Sigmoid colon (tissue), 7 donors: ENCODE results near the gene TTLL4. TPM values are rescaled to one million over a fixed set of nuclear protein-coding genes. Genes with fewer than 3 reads are reported as not detected.

ENCODE experiments used
- DNase-seq: peaks from one replicate; pipeline ENCODE4 v3.0.0-alpha.2; 2019
- H3K27ac ChIP-seq, 4 donors: fragments of 200-600 bp; sonication (generic); one replicate each; pipeline ENCODE4 v1.5.1; 2016 to 2019; ENCODE audit warnings: mild to moderate bottlenecking in 1 of 4
- H3K27me3 ChIP-seq, 3 donors: fragments of 200-600 bp; sonication (generic); one replicate each; pipeline ENCODE4 v1.5.1; 2019; ENCODE audit warnings: mild to moderate bottlenecking in 1 of 3
- H3K36me3 ChIP-seq, 4 donors: fragments of 200-600 bp; sonication (generic); one replicate each; pipeline ENCODE4 v1.5.1; 2016 to 2019
- H3K4me1 ChIP-seq, 4 donors: fragments of 200-600 bp; sonication (generic); one replicate each; pipeline ENCODE4 v1.5.1; 2017 to 2019
- H3K4me3 ChIP-seq, 4 donors: fragments of 200-600 bp; sonication (generic); one replicate each; pipeline ENCODE4 v1.5.1; 2017 to 2019; ENCODE audit warnings: mild to moderate bottlenecking in 2 of 4, moderate library complexity in 1 of 4
- H3K9me3 ChIP-seq, 4 donors: fragments of 200-600 bp in 3 of 4; sonication (generic) in 3 of 4; one replicate each; pipeline versions ENCODE4 v1.5.1 to v1.6.1; 2013 to 2019
- CTCF ChIP-seq, 4 experiments: fragments of 450-650 bp in 3 of 4; fragments of 200-600 bp in 1 of 4; IDR thresholded peaks; one replicate each; pipeline ENCODE4 v1.5.1; 2016 to 2019; ENCODE audit warnings: antibody characterized with exemption in 4 of 4, mild to moderate bottlenecking in 3 of 4, moderate library complexity in 2 of 4
- EP300 ChIP-seq, 4 donors: sonication (generic); formaldehyde crosslinking; IDR thresholded peaks; one replicate each; pipeline ENCODE4 v1.6.1; 2017; ENCODE audit warnings: antibody characterized with exemption in 4 of 4
- POLR2A ChIP-seq, 2 donors: fragments of 450-650 bp; IDR thresholded peaks; one replicate each; pipeline ENCODE4 v1.6.1; 2016; ENCODE audit warnings: antibody characterized with exemption in 2 of 2, mild to moderate bottlenecking in 2 of 2, moderate library complexity in 2 of 2
- POLR2AphosphoS5 ChIP-seq, 4 donors: sonication (generic); formaldehyde crosslinking; IDR thresholded peaks; one replicate each; pipeline ENCODE4 v1.6.1; 2017; ENCODE audit warnings: antibody characterized with exemption in 4 of 4
- WGBS, 2 donors: extraction: QIAGEN DNeasy Blood & Tissue Kit; methylation state at CpG; one replicate each; pipeline ENCODE4 v1.1.7; 2013; 5-methylcytosine and 5-hydroxymethylcytosine counted together
- intact Hi-C: fragments of 100-400 bp; cut with DNase I; formaldehyde crosslinking; loops from one replicate; pipeline ENCODE4 v1.15.1; 2023
- polyA plus RNA-seq, 3 donors: library from polyadenylated mRNA; stranded (reverse); fragments of 200-250 nt; gene quantifications; one replicate each; pipeline ENCODE4 v1.2.3, GENCODE V29; 2013
- total RNA-seq, 4 donors: library from RNA; depleted of rRNA; stranded (reverse); fragments of >200 nt; gene quantifications; one replicate each; pipeline ENCODE4 v1.1.0, GENCODE V29; 2016
- donor health status: healthy with polysubstance abuse.
- donor health status: Bipolar disorder and iron deficiency.
- donor health status: healthy.

TTLL4 gene
- total and polyA plus RNA-seq, 7 donors = 6.0 to 16.0 (median 11.8) TPM

DNA sequence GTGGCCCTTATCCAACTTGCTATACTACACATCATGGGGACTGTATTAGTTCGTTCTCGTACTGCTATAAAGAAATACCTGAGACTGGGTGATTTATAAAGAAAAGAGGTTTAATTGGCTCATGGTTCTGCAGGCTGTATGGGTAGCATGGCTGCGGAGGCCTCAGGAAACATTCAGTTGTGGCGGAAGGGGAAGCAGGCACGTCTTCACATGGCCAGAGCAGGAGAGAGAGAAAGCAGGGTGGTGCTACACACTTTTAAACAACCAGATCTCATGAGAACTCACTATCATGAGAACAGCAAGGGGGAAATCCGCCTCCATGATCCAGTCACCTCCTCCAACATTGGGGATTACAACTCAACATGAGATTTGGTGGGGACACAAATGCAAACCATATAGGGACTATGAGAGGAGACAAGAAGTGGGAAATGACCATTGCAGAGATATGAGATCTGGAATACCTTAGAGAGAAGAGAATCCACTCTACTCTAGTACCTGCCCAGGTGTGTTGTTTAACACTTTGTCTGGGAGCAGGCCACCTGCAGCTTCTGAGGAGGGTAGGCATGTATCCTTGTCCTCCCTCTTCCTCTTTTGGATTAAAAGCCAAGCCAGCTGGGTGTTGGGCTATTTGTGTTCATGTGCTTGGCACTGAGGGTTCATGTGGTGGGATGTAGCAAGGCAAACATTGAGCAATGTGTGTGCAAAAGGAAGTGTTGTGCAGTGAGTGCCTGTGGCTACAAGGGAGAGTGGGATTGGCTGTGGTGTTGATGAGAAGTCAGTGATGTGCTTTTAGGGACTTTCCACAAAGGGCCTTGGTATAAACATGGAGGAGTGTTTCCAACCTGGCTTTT lies 22.8 kb downstream of the TTLL4 start:
- Histone ChIP-seq H3K4me1 (peaks cover 0 to 20% (median 14%) of the 10 kb centered on the region in 4 donors), H3K4me3 (no peak overlapping the region), H3K27ac (peak overlapping the region in 3 of 4 donors; percentile 24 to 67 (median 61)), H3K9me3 (no peaks in the 10 kb centered on the region), H3K27me3 (no peaks in the 10 kb centered on the region), H3K36me3 (peaks cover 0 to 9% (median 9%) of the 10 kb centered on the region in 4 donors)
- peak; percentile 73 for DNase-seq
- 81 to 93% methylated on average over 6 of the region's 6 CpGs for WGBS, 2 donors
- TF ChIP-seq EP300 (IDR thresholded peaks at IDR 0.05) = peak in 1 of 4 donors; percentile 45
- peak in 1 of 4 donors; percentile 57 for TF ChIP-seq POLR2AphosphoS5 (IDR thresholded peaks at IDR 0.05)
- no peak for TF ChIP-seq CTCF (IDR thresholded peaks at IDR 0.05)
- no peak for TF ChIP-seq POLR2A (IDR thresholded peaks at IDR 0.05)
- intact Hi-C loops = no loop called here

- no peaks in the 10 kb centered on the region for H3K27me3 ChIP-seq
- intact Hi-C loops = no loop called here
- peaks cover 0 to 20% (median 14%) of the 10 kb centered on the region in 4 donors for H3K4me1 ChIP-seq
- H3K27ac ChIP-seq = peak overlapping the region in 3 of 4 donors; percentile 1 to 24 (median 2)
- no peak overlapping the region for H3K4me3 ChIP-seq
- H3K36me3 ChIP-seq = peaks cover 0 to 19% (median 15%) of the 10 kb centered on the region in 4 donors
- TF ChIP-seq CTCF (IDR thresholded peaks at IDR 0.05) (no peak), POLR2AphosphoS5 (IDR thresholded peaks at IDR 0.05) (no peak), EP300 (IDR thresholded peaks at IDR 0.05) (no peak), POLR2A (IDR thresholded peaks at IDR 0.05) (no peak)
- H3K9me3 ChIP-seq = no peaks in the 10 kb centered on the region
- 95 to 96% methylated on average over 8 of the region's 8 CpGs for WGBS, 2 donors
- DNase-seq = no peak
These were observed 23.7 kb downstream of the TTLL4 start for GRCh38 chr2:218734190-218734975.

- 92 to 93% methylated on average over 2 of the region's 2 CpGs for WGBS, 2 donors
- Histone ChIP-seq H3K36me3 (peaks cover 0 to 40% (median 30%) of the 10 kb centered on the region in 4 donors), H3K27ac (no peak overlapping the region), H3K4me1 (peaks cover 0 to 16% (median 13%) of the 10 kb centered on the region in 4 donors), H3K27me3 (no peaks in the 10 kb centered on the region), H3K9me3 (no peaks in the 10 kb centered on the region), H3K4me3 (no peak overlapping the region)
- TF ChIP-seq CTCF (IDR thresholded peaks at IDR 0.05) (no peak), POLR2A (IDR thresholded peaks at IDR 0.05) (no peak), EP300 (IDR thresholded peaks at IDR 0.05) (no peak), POLR2AphosphoS5 (IDR thresholded peaks at IDR 0.05) (no peak)
- intact Hi-C loops = no loop called here
- no peak for DNase-seq
These were observed 25.9 kb downstream of the TTLL4 start for GRCh38 chr2:218736531-218736930.

GRCh38 chr2:218743068-218743467 lies 32.4 kb downstream of the TTLL4 start:
- TF ChIP-seq POLR2A (IDR thresholded peaks at IDR 0.05) (no peak), CTCF (IDR thresholded peaks at IDR 0.05) (no peak), POLR2AphosphoS5 (IDR thresholded peaks at IDR 0.05) (no peak), EP300 (IDR thresholded peaks at IDR 0.05) (no peak)
- 82 to 85% methylated on average over 6 of the region's 6 CpGs for WGBS, 2 donors
- H3K4me1 ChIP-seq = no peaks in the 10 kb centered on the region
- no peak overlapping the region for H3K4me3 ChIP-seq
- no peak overlapping the region for H3K27ac ChIP-seq
- H3K27me3 ChIP-seq = no peaks in the 10 kb centered on the region
- intact Hi-C loops = no loop called here
- peaks cover 3 to 86% (median 46%) of the 10 kb centered on the region in 4 donors for H3K36me3 ChIP-seq
- H3K9me3 ChIP-seq = no peaks in the 10 kb centered on the region
- DNase-seq = no peak
